ACHN (cell line): ENCODE results near the gene CSNK1A1.
"Not testable (repeated sequence)": the region's sequence is repeated elsewhere in the genome, so short reads cannot be mapped to it uniquely, and the experiment has no call there.

Experiments
- DNase-seq: peaks from one replicate; pipeline ENCODE4 v3.0.0-alpha.2; 2015
- in situ Hi-C: cut with HindIII; loops from 2 replicates; pipeline ENCODE4 v1.10.0; 2017; ENCODE audit warnings: low sequenced_read_pairs, low pct_ligation_motif_present, low pct_unique_long_range_greater_than_20kb

Gene CSNK1A1

GRCh38 chr5:149448831-149449714, 102.2 kb downstream of the CSNK1A1 start:
- DNase-seq: peak; percentile 46
- in situ Hi-C loops: no loop called here

DNA sequence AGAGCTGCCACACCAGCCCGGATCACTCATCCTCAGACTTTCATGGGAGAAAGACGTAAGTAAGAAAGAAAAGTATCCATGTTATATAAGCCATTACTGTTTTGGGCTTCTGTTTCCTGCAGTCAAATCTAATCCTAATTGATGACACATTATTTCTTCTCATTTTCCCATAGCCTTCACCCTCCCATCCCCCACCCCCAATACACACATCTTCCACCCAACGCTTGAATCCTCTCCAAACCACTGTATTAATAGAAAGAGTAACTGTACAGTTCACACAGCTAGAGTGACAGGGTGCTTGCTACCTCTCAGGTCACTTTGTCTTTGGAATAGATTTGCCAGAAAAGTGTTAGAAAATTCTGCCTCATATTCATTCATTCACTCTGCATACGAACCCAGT, 102.8 kb downstream of the CSNK1A1 start:
- in situ Hi-C loops: no loop called here
- no peak for DNase-seq

DNA sequence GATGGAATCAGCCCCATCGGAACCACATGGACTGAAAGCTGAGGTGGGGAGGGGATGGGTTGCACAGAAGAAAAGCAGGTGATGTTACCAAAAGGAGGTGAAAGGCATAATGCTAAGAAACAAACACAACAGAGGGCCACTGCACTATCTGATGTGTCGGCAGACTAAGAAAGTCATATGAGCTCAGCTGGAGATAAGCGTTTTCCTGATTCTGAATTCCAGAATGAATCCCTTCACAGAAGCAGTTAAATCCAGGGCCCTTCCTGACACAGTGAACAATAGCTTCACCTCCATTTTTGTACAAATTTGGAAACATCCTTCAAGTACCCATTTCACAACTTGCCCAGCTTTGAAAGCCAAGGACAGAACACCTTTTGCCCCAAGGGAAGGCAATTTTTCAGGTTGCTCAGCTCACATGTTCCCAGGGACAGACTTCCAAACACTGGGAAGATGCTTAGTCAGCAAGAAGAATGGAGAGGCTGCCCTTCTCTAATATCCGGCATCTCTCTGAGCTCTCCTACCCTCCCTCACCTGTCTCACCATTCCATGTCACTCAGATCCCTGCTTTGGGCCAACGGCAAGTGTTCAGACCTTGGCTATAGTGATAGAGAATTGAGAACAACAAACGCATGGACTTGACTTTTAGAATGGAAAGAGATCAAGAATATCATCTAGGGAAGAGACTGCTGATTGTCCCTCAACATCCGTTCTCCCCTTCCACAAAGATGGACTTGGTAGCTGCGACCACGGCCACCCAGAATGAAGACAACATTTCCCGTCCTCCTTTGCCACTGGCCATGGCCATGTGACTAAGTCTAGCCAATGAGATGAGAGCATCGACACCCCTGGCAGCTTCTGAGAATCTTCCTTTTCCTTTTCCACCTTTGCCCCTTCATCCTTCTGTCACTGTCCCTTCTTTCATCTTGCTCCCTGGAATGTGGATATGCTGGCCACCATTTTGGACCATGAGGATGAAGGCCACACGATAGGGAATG, 103.6 kb downstream of the CSNK1A1 start:
- in situ Hi-C loops: no loop called here
- DNase-seq: no peak

DNA sequence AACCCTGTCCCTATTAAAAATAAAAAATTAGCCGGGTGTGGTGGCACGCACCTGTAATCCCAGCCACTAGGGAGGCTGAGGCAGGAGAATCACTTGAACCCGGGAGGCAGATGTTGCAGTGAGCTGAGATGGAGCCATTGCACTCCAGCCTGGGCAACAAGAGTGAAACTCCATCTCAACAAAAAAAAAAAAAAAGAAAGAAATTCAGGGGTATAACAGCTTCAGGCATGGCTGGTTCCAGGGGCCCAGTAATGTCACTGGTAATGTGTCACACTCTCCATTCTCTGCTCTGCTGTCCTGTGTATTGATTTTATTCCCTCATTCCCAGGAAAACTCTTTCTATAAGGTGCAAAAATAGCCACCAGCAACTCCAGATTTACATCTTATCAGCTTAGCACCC, 104.4 kb downstream of the CSNK1A1 start:
- DNase-seq, in situ Hi-C loops: not testable (repeated sequence)

GRCh38 chr5:149445739-149446369, 105.4 kb downstream of the CSNK1A1 start:
- in situ Hi-C loops: no loop called here
- peak; percentile 85 for DNase-seq

DNA sequence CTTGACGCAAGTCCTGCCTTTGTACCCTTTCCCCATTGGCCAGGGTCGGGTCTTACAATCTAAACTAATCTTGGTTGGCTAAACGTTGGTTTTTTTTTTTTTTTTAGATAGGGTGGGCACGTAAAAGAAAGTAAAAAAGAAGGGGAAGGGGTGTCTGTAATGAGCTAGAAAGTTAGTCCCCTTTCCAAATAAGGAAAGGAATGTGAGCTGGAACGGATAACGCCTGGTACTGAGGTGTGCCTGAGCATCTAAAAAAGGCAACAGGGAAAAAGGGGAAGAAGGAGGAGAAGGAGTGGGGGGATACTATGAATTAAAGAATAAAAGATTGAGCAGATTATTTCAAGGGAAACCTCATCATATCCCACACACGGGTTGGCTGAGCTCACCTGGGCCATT, 105.9 kb downstream of the CSNK1A1 start:
- DNase-seq: no peak
- in situ Hi-C loops: no loop called here

- in situ Hi-C loops, DNase-seq: not testable (repeated sequence)
Measured at GRCh38 chr5:149444430-149444829, 106.8 kb downstream of the CSNK1A1 start.

DNA sequence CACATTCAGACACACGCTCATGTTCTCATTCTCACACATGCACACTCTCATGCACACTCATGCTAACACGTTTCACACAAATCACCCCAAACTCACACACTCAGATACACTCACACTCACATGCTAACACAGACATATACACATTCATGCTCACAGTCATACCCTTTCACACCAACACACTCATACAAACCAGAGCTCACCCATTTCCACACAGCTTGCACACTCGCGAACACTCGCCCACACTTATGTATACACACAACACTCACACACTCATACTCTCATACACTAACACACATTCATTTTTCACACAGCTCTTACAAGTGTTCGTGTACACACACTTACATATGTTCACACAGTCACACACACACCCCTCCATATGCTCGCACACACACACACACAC, 108.0 kb downstream of the CSNK1A1 start:
- in situ Hi-C loops: no loop called here
- no peak for DNase-seq

- peak; percentile 67 for DNase-seq
- in situ Hi-C loops: no loop called here
Measured at GRCh38 chr5:149442563-149443182, 108.6 kb downstream of the CSNK1A1 start.
